NCI-H82 treated with DMSO at 0.1 percent for 48 hours (cell line): ENCODE measurements around the gene C1QL2.

Source experiments
- DNase-seq: peaks from one replicate; lab custom pipeline; 2025; ENCODE audit not compliant: unreplicated experiment; lab: John Stamatoyannopoulos, UW

Gene C1QL2

DNA sequence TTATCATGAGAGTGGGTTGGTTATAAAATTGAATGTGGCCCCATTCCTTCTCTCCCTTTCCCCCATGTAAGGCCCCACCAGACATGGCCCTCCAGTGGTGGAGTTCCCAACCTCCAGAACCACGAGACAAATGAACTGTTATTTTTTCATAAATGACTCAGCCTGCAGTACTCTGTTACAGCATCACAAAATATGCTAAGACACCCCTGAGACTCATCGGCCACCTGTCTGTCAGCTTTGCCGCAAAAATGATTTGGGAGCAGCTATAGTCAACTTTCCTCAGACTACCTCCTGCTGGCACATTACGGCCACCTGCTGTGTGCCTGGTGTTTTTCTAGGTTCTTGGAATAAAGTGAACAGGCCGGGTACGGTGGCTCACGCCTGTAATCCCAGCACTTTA is 21.4 kb upstream of the C1QL2 start:
- no peak for DNase-seq

DNA sequence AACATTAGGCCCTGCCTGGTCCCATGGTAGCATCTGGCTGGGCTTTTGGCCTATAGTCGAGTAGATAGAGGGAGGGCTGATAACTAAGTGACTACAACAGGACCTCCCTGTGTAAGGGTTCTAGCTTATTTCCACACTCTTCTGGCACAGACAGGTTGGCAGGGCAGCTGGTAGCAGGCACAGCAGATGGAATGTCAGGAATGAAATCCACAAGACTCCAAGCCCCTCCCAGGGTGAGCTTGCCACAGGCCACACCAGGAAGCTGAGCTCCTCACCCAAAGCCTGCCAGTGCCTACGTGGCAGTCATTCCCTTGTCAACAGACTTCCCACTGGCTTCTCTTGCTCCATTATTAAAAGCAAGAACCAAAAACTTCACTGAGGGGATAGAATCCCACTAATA is 20.7 kb upstream of the C1QL2 start:
- DNase-seq, result no peak

DNA sequence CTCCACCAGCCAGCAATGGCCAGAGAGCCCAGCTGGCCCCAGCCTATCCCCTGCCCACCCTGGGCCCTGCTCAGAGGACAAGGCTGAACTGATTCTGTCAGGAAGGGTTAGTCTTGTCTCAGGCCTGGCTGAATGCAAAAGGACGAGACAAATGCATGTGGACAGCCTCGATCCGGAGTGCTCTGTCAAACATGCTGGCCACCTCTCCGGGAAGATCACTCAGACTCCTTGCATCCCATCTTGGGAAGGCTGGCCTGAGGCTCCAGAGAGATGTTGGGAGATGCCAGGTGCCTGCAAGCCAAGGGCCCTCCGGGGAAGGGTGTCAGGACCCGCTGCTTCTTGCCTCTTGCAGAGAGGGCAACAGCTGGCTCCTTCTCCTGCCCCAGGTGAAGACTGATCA is 20.2 kb upstream of the C1QL2 start:
- no peak for DNase-seq

DNA sequence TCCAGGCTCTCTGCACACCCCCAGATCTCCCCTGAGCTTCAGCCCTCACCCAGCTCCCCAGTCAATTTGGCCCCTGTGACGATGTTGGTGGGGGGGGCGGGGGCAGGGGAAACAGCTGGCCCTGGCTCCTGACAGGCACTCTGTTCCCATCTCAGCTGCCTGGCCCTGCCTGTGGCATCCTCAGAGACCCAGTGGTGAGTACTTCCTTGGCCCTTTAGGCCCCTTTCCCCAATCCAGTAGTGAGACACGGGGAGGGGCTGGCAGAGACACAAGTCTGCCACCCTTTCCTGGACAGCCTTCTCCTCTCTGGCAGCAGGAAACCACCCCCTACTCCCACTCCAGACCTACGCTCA is 19.3 kb upstream of the C1QL2 start:
- no peak for DNase-seq

DNA sequence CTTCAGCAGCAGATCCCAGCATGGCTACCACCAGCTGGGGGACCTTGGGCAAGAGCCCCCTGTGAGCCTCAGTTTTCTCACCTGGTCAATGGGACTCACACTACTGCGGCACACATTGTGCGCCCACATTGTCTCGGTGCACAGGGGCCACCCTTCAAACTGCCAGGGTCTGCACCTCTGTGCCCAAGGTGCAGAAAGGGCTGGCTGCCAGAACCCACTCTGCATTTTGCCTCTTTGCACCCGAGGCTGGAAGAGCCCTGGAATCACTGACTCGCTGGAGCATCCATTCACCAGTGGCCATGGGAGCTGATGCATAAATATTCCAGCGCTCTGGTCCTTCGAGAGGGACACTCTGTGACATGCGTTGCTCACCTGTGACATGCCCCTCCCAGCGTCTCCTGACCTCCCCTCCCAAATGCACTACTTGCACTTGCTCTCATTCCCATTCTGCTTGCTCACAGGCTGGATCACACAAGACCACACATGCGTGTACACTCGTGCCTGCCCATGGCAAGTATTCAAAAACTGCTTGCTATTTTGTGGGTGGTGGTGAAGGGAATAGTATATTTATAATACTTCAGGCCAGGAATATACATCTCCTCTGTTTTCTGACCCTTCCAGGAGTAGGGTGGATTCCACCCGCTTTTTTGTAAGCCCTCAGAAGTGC is 18.8 kb upstream of the C1QL2 start:
- DNase-seq, result no peak

DNA sequence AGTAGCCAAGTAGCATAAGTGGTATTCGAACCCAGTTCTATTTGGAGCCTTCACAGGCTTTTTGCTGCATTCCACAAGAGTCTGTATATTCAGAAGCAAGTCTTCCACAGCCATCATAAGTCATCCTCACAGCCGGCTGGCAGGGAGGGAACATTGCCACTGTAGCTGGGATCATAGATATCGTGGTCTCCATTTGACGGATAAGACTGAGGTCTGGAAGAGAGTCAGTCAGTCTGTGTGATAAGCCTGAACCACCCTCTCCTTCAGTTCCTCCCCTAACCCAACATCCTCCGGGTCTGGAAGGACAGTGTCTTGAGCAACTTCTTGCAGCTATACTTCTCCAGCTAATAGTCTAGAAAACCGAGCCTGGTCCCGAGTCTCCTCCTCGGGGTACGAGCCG is 17.0 kb upstream of the C1QL2 start:
- DNase-seq, result no peak

DNA sequence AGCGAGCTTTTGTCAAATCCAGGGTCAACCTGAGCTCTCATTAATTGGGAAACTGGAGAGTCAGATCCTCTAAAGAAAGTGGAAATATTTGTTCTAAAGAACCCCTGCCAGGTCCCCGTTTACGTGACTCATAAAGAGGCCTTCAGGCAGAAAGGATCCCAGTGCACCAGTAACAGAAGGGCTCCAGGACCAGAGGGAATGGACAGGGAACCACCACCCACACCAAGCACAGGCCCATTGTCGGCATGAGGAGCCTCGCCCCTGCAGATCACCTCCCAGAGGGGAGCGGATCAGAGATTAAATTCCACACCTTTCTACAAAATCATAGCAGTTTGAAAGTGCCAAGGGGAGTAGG is 16.4 kb upstream of the C1QL2 start:
- no peak for DNase-seq

DNA sequence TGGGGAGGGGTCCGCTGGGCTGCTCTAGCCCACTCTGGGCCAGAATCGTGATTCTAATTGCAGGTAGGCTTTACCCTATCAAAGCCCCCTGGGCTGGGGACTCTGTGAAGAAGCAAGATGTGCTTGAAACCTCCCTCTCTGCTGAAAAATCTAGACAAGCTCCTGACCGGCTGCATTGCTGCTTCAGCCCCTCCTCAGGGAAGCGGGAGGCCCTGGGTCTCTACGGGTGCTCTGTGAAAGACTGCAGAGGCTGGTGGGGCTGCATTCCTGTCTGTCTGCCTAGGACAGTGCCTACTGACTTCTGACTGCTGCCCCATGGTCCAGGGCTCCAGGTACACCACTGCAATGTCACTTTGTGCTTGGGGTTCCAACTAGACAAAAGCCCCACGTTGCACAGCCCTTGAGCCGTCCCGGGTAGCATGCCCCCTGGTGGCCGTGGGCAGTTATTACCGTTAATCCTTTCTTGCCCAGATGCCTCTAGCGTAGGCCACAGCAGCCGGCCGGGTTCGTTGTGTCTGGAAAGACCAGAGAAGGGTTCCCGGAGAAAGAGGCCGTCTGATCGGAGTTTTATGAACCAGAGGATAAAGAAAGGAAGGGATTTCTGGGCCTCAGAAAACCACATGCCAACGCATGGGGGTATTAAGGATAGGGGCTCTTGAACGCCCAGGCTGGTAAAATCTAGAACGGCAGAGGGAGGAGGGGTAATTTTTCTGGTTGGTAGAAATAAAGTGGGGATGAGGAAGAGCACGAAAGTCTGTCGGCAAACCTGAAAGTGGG is 15.9 kb upstream of the C1QL2 start:
- DNase-seq, result peak; percentile 55

DNA sequence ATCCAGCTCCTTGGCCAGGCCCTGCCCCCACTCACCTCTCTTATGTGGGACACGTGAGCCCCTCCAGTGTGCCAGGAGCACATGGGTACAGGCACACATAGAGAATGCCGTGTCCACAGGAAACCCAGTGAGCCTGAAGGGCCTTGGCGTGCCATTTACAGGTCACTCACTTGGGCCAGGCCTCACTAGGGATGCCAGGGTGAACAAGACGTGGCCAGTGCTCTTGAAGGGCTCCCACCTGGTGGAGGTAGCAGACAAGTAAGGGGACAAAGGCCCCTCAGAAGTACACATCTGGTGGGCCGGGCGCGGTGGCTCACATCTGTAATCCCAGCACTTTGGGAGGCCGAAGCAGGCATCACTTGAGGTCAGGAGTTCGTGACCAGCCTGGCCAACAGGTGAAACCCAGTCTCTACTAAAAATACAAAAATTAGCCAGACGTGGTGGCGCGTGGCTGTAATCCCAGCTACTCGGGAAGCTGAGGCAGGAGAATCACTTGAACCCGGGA is 15.1 kb upstream of the C1QL2 start:
- DNase-seq, result no peak

DNA sequence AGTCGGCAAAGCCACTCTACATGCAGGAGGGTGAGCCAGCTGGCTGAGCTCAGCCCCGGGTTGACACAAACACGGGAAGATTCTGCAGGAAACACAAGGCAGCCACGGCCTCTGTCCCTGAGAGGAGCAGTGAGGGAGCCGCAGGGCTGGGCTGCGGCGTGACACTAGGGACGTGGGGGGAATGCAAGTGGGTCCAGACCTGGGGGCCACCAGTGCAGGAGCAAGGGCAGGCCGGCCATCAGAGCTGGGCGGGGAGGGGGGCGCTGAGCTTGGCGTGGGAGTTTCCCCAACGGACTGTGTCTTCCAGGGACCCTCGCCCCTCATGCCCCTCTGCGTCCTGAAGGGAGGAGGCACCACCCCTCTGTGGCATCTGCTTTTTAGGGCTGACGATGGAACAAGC is 12.0 kb upstream of the C1QL2 start:
- DNase-seq, result no peak

DNA sequence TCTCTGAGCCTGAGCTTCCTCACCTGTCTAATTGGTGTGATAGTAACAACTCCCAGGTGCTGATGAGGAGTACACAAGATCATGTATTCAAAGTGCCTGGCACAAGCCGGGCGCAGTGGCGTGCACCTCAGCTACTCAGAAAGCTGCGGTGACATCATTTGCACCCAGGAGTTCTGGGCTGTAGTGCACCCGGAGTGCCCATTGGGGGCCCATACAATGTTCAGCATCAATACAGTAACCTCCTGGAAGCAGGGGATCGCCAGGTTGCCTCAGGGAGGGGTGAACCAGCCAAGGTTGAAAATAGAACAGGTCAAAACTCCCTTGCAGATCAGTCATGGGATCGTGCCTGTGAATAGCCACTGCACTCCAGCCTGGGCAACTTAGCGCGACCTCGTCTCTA is 11.2 kb upstream of the C1QL2 start:
- DNase-seq, result no peak

DNA sequence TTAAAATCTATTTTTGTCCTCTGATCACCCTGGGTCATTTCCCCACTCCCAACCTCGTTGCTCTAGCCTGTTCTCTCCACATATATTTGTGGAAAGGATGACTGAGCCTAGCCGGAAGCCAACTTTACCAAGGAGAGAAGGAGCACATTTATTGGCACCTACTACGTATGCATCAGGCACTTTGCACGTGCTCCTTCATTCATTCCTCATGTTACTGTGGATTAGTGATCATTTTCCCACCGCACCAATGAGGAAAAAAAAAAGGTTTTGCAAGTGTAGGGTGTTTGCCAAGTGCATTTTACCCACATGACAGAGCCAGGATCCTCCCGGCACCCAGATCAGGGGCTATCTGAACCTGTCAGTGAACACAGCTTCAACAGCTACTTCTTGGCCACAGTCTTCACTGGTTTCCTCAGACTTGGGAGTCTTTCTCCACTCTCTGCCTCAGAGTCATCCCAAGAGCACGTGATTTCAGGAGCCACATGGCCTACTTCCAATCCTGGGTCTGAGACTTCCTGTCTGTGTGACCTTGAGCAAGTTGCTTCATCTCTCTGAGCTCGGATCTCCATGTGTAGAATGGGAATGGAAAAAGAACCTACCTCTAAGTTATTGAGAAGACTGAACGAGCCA is 1.9 kb upstream of the C1QL2 start:
- DNase-seq, result no peak

DNA sequence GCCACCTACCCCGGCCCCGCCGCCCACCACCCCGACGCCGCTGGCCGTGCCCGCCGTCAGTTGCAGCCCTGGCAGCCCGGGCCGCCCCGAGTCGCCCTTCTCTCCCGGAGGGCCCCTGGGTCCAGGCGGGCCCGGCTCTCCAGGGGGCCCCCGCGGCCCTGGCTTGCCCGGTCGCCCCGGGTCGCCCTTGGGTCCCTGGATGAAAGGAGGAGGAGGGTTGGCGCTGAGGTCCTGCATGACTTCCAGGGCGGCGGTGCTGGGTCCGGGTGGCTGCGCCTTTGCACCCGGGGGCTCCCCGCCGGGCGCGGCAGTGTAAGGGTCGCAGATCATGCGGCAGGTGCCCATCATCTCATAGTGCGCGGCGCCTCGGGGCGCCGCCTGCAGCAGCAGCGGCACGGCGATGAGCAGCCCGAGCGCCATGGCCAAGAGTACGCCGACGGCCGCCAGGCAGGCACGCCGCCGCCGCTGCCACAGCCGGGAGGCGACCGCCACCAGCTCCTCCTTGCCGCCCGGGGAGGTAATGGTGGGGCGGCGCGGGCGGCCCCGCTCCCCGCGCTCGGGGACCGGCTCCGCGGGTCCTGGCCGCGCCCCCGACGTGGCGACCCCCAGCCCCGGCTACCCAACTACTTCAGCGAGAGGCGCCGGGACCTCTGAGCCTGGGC is 570 bp downstream of the C1QL2 start:
- DNase-seq, result no peak

DNA sequence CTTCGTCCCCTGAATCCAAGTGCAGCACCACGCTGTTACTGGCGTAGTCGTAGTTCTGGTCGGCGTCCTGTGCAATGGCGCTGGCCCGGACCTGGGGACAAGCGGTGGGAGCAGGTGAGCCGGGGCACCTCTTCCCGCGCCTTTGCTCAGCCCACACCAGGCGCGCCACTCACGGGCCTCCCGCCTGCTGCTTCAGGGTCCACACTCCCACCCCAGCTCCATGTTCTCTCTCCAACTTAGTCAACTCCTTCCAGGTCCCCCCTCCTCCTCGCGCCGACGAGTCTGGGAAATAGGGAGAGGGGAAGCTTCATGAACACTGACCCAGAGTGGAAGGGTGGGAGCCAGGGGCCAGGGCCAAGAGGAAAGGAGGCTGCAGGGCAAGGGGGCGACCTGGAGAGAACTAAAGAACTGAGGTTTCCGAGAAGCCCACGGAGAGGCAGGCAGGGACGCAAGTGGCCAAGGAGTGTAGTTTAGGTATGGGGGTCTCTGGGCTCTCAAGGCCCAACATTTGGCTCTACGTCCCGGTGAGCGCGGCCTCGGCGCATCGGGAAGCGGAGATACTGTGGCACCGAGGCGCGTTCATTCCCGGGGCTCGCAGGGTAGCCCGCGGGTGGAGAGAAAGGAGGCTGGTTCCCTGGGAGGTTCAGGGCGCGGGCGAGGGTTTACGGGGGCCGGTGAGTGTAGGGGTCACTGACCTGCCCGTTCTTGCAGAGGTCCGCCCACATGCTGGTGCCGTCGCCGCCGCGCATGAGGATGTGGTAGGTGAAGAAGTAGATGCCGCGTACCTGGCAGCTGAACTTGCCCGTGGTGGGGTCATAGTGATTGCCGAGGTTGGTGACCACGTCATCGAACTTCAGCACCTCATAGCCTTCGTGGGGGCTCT is 1.4 kb downstream of the C1QL2 start:
- DNase-seq, result no peak

DNA sequence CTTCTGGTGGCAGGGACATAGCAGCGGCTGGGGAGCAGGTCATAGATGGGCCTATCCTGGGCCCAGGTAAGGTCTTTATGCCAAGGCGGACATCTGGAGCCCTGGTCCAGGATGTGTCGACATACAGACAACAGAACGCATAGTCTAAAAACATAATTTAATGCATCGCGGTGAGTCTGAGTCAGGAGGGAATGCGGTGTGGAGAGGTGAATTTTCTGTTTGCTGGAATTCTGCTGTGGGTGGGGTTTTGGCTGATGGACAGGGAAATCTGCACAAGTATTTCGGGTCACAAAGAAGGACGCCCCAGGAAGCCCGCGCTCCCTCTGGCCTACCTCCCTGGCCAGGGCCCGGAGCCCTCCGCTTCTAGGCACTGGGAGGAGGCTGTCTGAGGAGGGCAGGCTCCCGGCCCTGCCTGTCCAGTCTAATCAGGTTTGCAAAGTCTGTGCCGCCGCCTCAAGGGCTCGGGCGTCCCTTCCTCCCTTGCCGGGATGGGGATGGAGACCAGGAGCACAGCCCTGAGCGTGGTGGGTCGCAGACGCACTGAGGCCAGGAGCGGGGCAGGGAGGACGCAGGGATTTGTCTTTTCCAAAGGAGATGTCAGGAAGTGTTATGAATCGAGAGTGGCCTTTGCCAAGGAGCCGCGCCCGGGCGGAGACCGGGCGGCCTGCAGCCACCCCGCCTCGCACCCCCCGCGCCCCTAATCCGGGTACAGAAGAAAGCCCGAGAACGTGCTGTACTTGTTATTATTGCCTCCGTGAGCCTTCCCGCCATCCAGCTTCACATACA is 2.3 kb downstream of the C1QL2 start:
- DNase-seq, result no peak

DNA sequence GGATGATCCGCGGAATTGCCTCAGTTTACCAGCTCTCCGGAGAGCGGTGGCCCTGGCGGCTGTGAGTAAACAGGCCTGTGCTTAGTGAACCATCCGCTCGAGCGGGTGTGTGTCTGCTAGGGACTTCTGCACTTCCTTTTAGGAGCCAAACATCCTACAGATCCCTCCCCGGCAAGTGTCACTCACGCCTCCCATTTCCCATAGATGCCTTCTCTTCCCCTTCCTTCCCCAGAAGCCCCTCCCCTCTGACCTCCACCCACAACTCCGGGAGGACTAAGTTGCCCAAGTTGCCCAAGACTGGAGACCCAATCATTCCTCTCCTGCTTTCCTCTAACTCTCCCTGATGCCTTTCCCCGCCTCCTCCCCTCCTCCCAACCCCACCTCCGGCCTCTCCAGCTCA is 2.9 kb downstream of the C1QL2 start:
- no peak for DNase-seq

DNA sequence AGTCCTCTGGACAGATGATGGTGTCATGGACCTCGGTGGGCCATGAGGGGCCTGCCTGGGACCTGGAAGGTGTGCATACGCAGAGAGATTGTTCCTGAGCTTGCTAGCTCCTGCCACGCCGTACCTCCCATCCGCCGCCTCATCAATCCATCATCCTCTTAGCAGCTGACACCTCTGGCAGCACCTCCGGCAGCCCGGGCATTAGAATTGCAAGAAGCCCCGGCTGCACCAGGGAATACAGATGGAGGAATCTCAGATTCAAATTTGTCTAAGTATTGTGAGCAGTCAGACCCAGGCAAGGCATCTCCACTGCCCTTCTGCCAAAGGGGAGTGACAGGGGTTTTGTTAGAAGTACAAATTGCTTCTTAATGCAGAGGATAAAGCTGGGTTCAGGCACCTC is 4.5 kb downstream of the C1QL2 start:
- DNase-seq, result peak; percentile 11

DNA sequence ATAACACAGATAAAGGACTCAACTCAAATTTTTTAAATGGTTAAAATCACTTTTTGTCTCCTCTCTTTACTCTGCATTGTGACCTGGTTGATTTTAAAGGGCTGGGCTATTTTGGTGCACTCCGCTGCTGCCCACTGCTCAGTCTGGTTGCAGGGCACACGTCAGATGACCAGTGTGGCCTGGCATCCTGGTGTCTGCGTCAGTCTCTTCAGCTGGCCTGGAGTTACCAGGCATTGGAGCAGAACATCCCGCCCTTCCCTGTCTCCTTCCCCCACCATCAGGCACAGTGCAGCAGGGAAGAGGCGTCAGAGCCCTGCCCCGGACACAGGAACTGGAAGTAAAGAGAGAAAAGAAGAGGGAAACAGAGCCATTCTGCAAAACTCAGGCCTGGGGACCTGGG is 8.9 kb downstream of the C1QL2 start:
- DNase-seq, result no peak

DNA sequence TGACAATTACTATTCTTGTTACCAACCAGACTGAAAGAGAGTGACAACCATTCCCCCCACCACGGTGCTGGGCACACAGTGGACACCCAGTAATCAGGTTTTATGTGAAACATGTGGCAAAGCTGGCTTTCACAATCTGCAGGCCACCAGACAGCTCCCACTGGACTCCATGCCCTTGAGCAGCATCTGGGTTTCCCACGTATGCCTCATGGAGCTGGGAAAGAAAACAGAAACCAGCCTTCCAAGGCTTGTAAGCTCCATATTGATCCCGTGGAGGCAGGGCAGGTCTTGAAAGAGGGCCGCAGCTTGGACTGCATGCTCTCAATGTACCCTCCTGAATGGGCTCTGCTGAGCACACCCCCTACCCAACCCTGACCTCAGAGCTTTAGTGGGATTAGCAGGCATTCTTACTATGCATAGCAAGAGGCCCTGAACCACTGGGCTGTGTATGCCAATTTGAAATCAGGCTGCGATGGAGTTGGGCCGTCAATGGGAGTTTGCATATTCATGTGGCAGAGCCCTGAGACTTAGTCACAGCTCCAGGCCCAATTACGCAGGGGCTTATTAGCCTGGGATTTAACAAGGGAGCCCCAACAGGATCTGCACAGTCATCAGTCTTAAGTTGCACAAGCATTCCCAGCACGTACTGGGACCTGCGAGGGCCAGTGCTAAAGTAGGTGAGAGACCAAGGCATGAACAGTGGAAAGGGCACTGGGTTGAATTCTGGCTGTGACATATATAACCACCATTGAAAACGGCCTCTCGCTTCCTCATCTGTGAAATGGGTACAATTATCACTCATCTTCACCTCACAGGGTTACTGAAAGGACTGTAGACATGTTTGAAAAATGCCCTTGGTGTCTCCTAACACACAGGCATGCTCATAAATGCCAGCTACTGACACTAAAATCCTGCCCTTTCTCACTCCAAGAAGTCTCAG is 10.5 kb downstream of the C1QL2 start:
- no peak for DNase-seq
